Neuronal stem cell (in vitro differentiated cells): ENCODE results near the gene SFRP5.

Experiments used
- DNase-seq: peaks from one replicate; pipeline ENCODE4 v3.0.0-alpha.2; 2013; ENCODE audit warnings: low spot score
- H2AFZ ChIP-seq: one replicate; pipeline ENCODE4 v1.6.1; 2013; ENCODE audit warnings: mild to moderate bottlenecking, low read length, inconsistent platforms
- H2AK5ac ChIP-seq: 2 replicates; pipeline ENCODE4 v1.6.1; 2013; ENCODE audit warnings: low read depth, mild to moderate bottlenecking, inconsistent platforms, low read length, moderate library complexity, mixed read lengths
- H2BK120ac ChIP-seq: 2 replicates; pipeline ENCODE4 v1.6.1; 2013; ENCODE audit warnings: low read depth, mild to moderate bottlenecking, inconsistent platforms, low read length, moderate library complexity, mixed read lengths
- H2BK12ac ChIP-seq: one replicate; pipeline ENCODE4 v1.6.1; 2013; ENCODE audit warnings: low read length, inconsistent platforms
- H2BK15ac ChIP-seq: 2 replicates; pipeline ENCODE4 v1.6.1; 2013; ENCODE audit warnings: mild to moderate bottlenecking, low read length, inconsistent platforms, mixed read lengths
- H2BK5ac ChIP-seq: one replicate; pipeline ENCODE4 v1.6.1; 2013; ENCODE audit warnings: inconsistent platforms, mild to moderate bottlenecking, low read length, moderate library complexity
- H3K14ac ChIP-seq: one replicate; pipeline ENCODE4 v1.6.1; 2013; ENCODE audit warnings: low read length, inconsistent platforms
- H3K18ac ChIP-seq: 2 replicates; pipeline ENCODE4 v1.6.1; 2013; ENCODE audit warnings: low read length, inconsistent platforms
- H3K23ac ChIP-seq: 2 replicates; pipeline ENCODE4 v1.6.1; 2013; ENCODE audit warnings: low read depth, mild to moderate bottlenecking, mixed read lengths, low read length, inconsistent platforms; ENCODE audit not compliant: poor library complexity
- H3K27ac ChIP-seq: replicated peaks from 3 replicates; pipeline ENCODE4 v1.5.1; 2013; ENCODE audit warnings: low read length, inconsistent platforms
- H3K27me3 ChIP-seq, 3 experiments: 2 replicates each; pipeline ENCODE4 v1.6.1; 2013; ENCODE audit warnings: low read length in 3 of 3, mild to moderate bottlenecking in 2 of 3, inconsistent platforms in 1 of 3, low read depth in 1 of 3, mixed read lengths in 1 of 3, moderate library complexity in 1 of 3; ENCODE audit not compliant: control insufficient read depth in 3 of 3, insufficient read depth in 3 of 3
- H3K36me3 ChIP-seq, 2 donors: replicated peaks in 1 of 2; 2 replicates each; pipeline ENCODE4 v1.6.1; 2013; ENCODE audit warnings: low read length in 2 of 2; ENCODE audit not compliant: control insufficient read depth in 2 of 2, insufficient read depth in 2 of 2
- H3K4ac ChIP-seq: 2 replicates; pipeline ENCODE4 v1.6.1; 2013; ENCODE audit warnings: inconsistent platforms, mild to moderate bottlenecking, low read length, moderate library complexity
- H3K4me1 ChIP-seq, 2 donors: 1 replicate in 1 of 2; 2 replicates in 1 of 2; pipeline ENCODE4 v1.6.1; 2013; ENCODE audit warnings: low read length in 2 of 2, low read depth in 1 of 2; ENCODE audit not compliant: control insufficient read depth in 2 of 2, insufficient read depth in 1 of 2
- H3K4me2 ChIP-seq: one replicate; pipeline ENCODE4 v1.6.1; 2013; ENCODE audit warnings: mild to moderate bottlenecking, low read length, inconsistent platforms; ENCODE audit not compliant: insufficient read depth, poor library complexity, severe bottlenecking
- H3K4me3 ChIP-seq, 2 donors: 2 replicates each; pipeline ENCODE4 v1.5.1; 2013; ENCODE audit warnings: low read length in 2 of 2, mild to moderate bottlenecking in 2 of 2, inconsistent platforms in 1 of 2, moderate library complexity in 1 of 2
- H3K79me1 ChIP-seq: one replicate; pipeline ENCODE4 v1.6.1; 2013; ENCODE audit warnings: low read depth, mild to moderate bottlenecking, inconsistent platforms, low read length, moderate library complexity
- H3K9ac ChIP-seq: one replicate; pipeline ENCODE4 v1.6.1; 2013; ENCODE audit warnings: mild to moderate bottlenecking, low read depth, low read length, inconsistent platforms; ENCODE audit not compliant: poor library complexity
- H3K9me3 ChIP-seq, 2 donors: replicated peaks in 1 of 2; 2 replicates each; pipeline versions ENCODE3 to v1.6.1; 2013; ENCODE audit warnings: low read length in 2 of 2, mild to moderate bottlenecking in 2 of 2, inconsistent platforms in 1 of 2, low read depth in 1 of 2, mixed read lengths in 1 of 2, moderate library complexity in 1 of 2; ENCODE audit not compliant: control insufficient read depth in 2 of 2, insufficient read depth in 1 of 2
- H4K8ac ChIP-seq: one replicate; pipeline ENCODE4 v1.6.1; 2013; ENCODE audit warnings: low read depth, mild to moderate bottlenecking, inconsistent platforms, low read length, moderate library complexity
- H4K91ac ChIP-seq: one replicate; pipeline ENCODE4 v1.6.1; 2013; ENCODE audit warnings: low read length, low read depth, mild to moderate bottlenecking, inconsistent platforms; ENCODE audit not compliant: poor library complexity
- WGBS, 2 donors: extraction: QIAGEN DNeasy Blood & Tissue Kit; methylation state at CpG; one replicate each; pipeline ENCODE4 v1.1.7; 2013; ENCODE audit warnings: missing lambda C conversion rate in 2 of 2, mixed read lengths in 1 of 2; ENCODE audit not compliant: insufficient read length in 2 of 2, insufficient replicate concordance in 1 of 2; ENCODE audit errors: extremely low coverage in 2 of 2; 5-methylcytosine and 5-hydroxymethylcytosine counted together

SFRP5 gene

GRCh38 chr10:97788552-97789442 is 17.0 kb upstream of the SFRP5 start:
- no peak overlapping the region for H2BK120ac ChIP-seq

DNA sequence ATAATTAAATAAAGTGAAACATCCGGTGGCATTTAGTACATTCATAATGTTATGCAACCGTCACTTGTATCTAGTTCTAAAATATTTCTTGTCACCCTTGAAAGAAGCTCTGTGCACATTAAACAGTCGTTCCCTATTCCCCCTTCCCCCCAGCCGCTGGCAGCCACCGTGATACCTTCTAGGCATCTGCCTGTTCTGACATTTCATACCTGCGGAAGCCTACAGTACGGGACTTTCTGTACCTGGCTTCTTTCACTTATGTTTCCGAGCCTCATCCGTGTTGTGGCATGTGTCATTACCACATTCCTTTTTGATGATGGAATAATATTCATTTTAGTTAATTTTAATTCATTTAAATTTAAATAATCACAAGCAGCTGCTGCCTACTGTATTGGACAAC is 13.9 kb upstream of the SFRP5 start:
- H3K9me3 ChIP-seq: no peaks in the 10 kb centered on the region

More at GRCh38 chr10:97788552-97789442, 17.0 kb upstream of the SFRP5 start:
- no peaks in the 10 kb centered on the region for H3K36me3 ChIP-seq
- no peak overlapping the region for H3K18ac ChIP-seq
- H2AFZ ChIP-seq: no peak overlapping the region
- H3K4me1 ChIP-seq: peaks cover 0 to 4% of the 10 kb centered on the region in 2 donors
- H3K23ac ChIP-seq: peak overlapping the region; percentile 32
- no peak overlapping the region for H3K4ac ChIP-seq
- no peak overlapping the region for H4K8ac ChIP-seq
- H3K27ac ChIP-seq: no peak overlapping the region
- DNase-seq: no peak
- no peak overlapping the region for H3K4me3 ChIP-seq
- H3K27me3 ChIP-seq: peaks cover 0 to 19% (median 4%) of the 10 kb centered on the region in 3 experiments
- H4K91ac ChIP-seq: no peak overlapping the region
- no peak overlapping the region for H2AK5ac ChIP-seq
- no peak overlapping the region for H3K9ac ChIP-seq
- no CpG with 5 or more reads among the region's 22 CpGs for WGBS, 2 donors
- no peak overlapping the region for H2BK5ac ChIP-seq
- H2BK15ac ChIP-seq: no peak overlapping the region
- no peaks in the 10 kb centered on the region for H3K79me1 ChIP-seq
- no peak overlapping the region for H2BK12ac ChIP-seq
- H3K14ac ChIP-seq: no peak overlapping the region
- H3K9me3 ChIP-seq: no peaks in the 10 kb centered on the region
- H3K4me2 ChIP-seq: no peak overlapping the region

DNA sequence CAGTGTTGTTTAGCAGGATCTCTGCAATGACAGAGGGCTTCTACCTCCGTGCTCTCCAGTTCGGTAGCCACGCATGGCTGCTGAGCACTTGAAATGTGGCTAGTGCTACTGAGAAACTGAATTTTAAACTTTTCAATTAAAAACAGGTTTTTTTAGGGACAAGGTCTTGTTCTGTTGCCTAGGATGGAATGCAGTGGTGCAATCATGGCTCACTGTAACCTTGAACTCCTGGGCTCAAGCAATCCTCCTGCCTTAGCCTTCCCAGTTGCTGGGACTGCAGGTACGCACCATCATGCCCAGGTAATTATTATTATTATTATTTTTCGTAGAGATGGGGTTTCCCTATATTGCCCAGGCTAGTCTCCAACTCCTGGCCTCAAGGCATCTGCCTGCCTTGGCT is 13.4 kb upstream of the SFRP5 start:
- H2BK120ac ChIP-seq: no peak overlapping the region
- H3K4ac ChIP-seq: no peak overlapping the region
- H3K27ac ChIP-seq: no peak overlapping the region
- DNase-seq: no peak
- no CpG with 5 or more reads among the region's 5 CpGs for WGBS, 2 donors
- H3K4me3 ChIP-seq: no peak overlapping the region
- no peaks in the 10 kb centered on the region for H3K36me3 ChIP-seq
- H3K23ac ChIP-seq: no peak overlapping the region
- peaks cover 6 to 10% of the 10 kb centered on the region in 2 donors for H3K4me1 ChIP-seq
- peaks cover 0 to 40% (median 0%) of the 10 kb centered on the region in 3 experiments for H3K27me3 ChIP-seq
- no peak overlapping the region for H2AFZ ChIP-seq
- no peak overlapping the region for H2AK5ac ChIP-seq
- H2BK5ac ChIP-seq: no peak overlapping the region
- no peak overlapping the region for H3K4me2 ChIP-seq
- no peak overlapping the region for H4K8ac ChIP-seq
- no peaks in the 10 kb centered on the region for H3K79me1 ChIP-seq
- no peak overlapping the region for H3K14ac ChIP-seq
- H4K91ac ChIP-seq: no peak overlapping the region
- H2BK12ac ChIP-seq: no peak overlapping the region
- no peak overlapping the region for H3K9ac ChIP-seq
- H2BK15ac ChIP-seq: no peak overlapping the region
- no peak overlapping the region for H3K18ac ChIP-seq
- H3K9me3 ChIP-seq: no peaks in the 10 kb centered on the region

More for the DNA sequence above, 13.9 kb upstream of the SFRP5 start:
- Histone ChIP-seq H4K91ac (no peak overlapping the region), H2AK5ac (no peak overlapping the region), H3K14ac (no peak overlapping the region), H2BK5ac (no peak overlapping the region), H3K4me2 (no peak overlapping the region), H2BK15ac (no peak overlapping the region), H3K9ac (no peak overlapping the region), H3K27ac (no peak overlapping the region), H3K27me3 (peaks cover 0 to 36% (median 0%) of the 10 kb centered on the region in 3 experiments), H3K18ac (no peak overlapping the region), H3K23ac (no peak overlapping the region), H3K4ac (no peak overlapping the region), H3K79me1 (no peaks in the 10 kb centered on the region), H2BK120ac (no peak overlapping the region), H3K4me3 (no peak overlapping the region), H4K8ac (no peak overlapping the region), H3K4me1 (peaks cover 6 to 10% of the 10 kb centered on the region in 2 donors), H2BK12ac (no peak overlapping the region), H3K36me3 (no peaks in the 10 kb centered on the region), H2AFZ (no peak overlapping the region)
- WGBS, 2 donors: no CpG with 5 or more reads among the region's 9 CpGs
- DNase-seq: no peak

- Histone ChIP-seq H3K4ac (no peak overlapping the region), H3K9ac (no peak overlapping the region), H2AK5ac (no peak overlapping the region), H2BK5ac (no peak overlapping the region), H2BK120ac (no peak overlapping the region), H3K18ac (no peak overlapping the region), H2AFZ (no peak overlapping the region), H3K27ac (no peak overlapping the region), H4K8ac (no peak overlapping the region), H3K4me2 (no peak overlapping the region), H3K14ac (no peak overlapping the region), H4K91ac (no peak overlapping the region), H2BK12ac (no peak overlapping the region), H3K27me3 (peaks cover 0 to 49% (median 0%) of the 10 kb centered on the region in 3 experiments), H3K4me1 (peaks cover 6 to 10% of the 10 kb centered on the region in 2 donors), H2BK15ac (no peak overlapping the region), H3K79me1 (no peaks in the 10 kb centered on the region), H3K9me3 (no peaks in the 10 kb centered on the region), H3K4me3 (no peak overlapping the region), H3K23ac (peak overlapping the region; percentile 13), H3K36me3 (no peaks in the 10 kb centered on the region)
- whole genome bisulfite sequencing, 2 donors: no CpG with 5 or more reads among the region's 9 CpGs
- DNase-seq: no peak
These were observed 12.5 kb upstream of the SFRP5 start for GRCh38 chr10:97784200-97784810.
